Ecto neural progenitor cell (in vitro differentiated cells): ENCODE measurements around the gene DPYD.

ENCODE experiments used
- DNase-seq: peaks from one replicate; pipeline ENCODE4 v3.0.0-alpha.2; 2018; ENCODE audit warnings: low spot score

Gene DPYD

GRCh38 chr1:97091679-97092078, 829.2 kb downstream of the DPYD start:
- DNase-seq = no peak

- DNase-seq = no peak
Measured at GRCh38 chr1:97091263-97091662, 829.6 kb downstream of the DPYD start.

GRCh38 chr1:97090725-97091124, 830.1 kb downstream of the DPYD start:
- no peak for DNase-seq

- DNase-seq = no peak
Measured at GRCh38 chr1:97089173-97089572, 831.7 kb downstream of the DPYD start.

- no peak for DNase-seq
Measured at GRCh38 chr1:97088391-97088790, 832.4 kb downstream of the DPYD start.

- DNase-seq = no peak
Measured at GRCh38 chr1:97084546-97084945, 836.3 kb downstream of the DPYD start.

GRCh38 chr1:97082160-97082848, 838.5 kb downstream of the DPYD start:
- DNase-seq = no peak

- no peak for DNase-seq
Measured at GRCh38 chr1:97078872-97079271, 842.0 kb downstream of the DPYD start.

GRCh38 chr1:97077221-97077620, 843.6 kb downstream of the DPYD start:
- no peak for DNase-seq

- DNase-seq = no peak
Measured at GRCh38 chr1:97074771-97075170, 846.1 kb downstream of the DPYD start.

- no peak for DNase-seq
Measured at GRCh38 chr1:97073936-97074335, 846.9 kb downstream of the DPYD start.

- no peak for DNase-seq
Measured at GRCh38 chr1:97073169-97073568, 847.7 kb downstream of the DPYD start.

- no peak for DNase-seq
Measured at GRCh38 chr1:97071173-97071572, 849.7 kb downstream of the DPYD start.

- no peak for DNase-seq
Measured at GRCh38 chr1:97070376-97070775, 850.5 kb downstream of the DPYD start.

- DNase-seq = no peak
Measured at GRCh38 chr1:97069312-97069711, 851.5 kb downstream of the DPYD start.

GRCh38 chr1:97066860-97067259, 854.0 kb downstream of the DPYD start:
- DNase-seq = no peak

GRCh38 chr1:97063532-97063931, 857.3 kb downstream of the DPYD start:
- DNase-seq = no peak

- DNase-seq = no peak
Measured at GRCh38 chr1:97061604-97062003, 859.2 kb downstream of the DPYD start.

GRCh38 chr1:97056386-97056785, 864.4 kb downstream of the DPYD start:
- DNase-seq = no peak

- no peak for DNase-seq
Measured at GRCh38 chr1:97053268-97053667, 867.6 kb downstream of the DPYD start.

GRCh38 chr1:97051823-97052222, 869.0 kb downstream of the DPYD start:
- DNase-seq = no peak

- DNase-seq = no peak
Measured at GRCh38 chr1:97050506-97050905, 870.3 kb downstream of the DPYD start.

GRCh38 chr1:97047421-97047793, 873.4 kb downstream of the DPYD start:
- no peak for DNase-seq

GRCh38 chr1:97046765-97047420, 873.9 kb downstream of the DPYD start:
- no peak for DNase-seq
